Aorta (tissue), 4 donors: ENCODE measurements around the gene TRIM41. TPM values are rescaled to one million over a fixed set of nuclear protein-coding genes. Genes with fewer than 3 reads are reported as not detected.

ENCODE experiments used
- microRNA-seq, 2 donors: library from miRNA; unstranded; fragments of <30 nt; microRNA quantifications; one replicate each; pipeline ENCODE4 v1.2.0, GENCODE V29; 2020
- polyA plus RNA-seq, 2 donors: library from polyadenylated mRNA; stranded (reverse); fragments of 200-250 nt; gene quantifications; one replicate each; pipeline ENCODE4 v1.2.3, GENCODE V29; 2013
- total RNA-seq, 2 donors: library from RNA; stranded (reverse); fragmentation: NEBNext Ultra II Directional; extraction: Animal tissue kit (Norgen Biotek cat#: 25700); gene quantifications; one replicate each; pipeline ENCODE4 v1.2.1, GENCODE V29; 2021
- donor health status: healthy with polysubstance abuse.
- donor health status: Bipolar disorder and iron deficiency.
- donor health status: DM: no; HTN: no; CAD: no.
- donor health status: DM: yes; HTN: yes; CAD: no.

TRIM41 gene
- total and polyA plus RNA-seq, 4 donors: 15.2 to 22.2 (median 18.5) TPM

Small RNAs within 50 kb of the gene (microRNA-seq; reads per million reads assigned to microRNA genes)
- 0 reads per million in 2 donors for gene MIR4638

Other genes with a start within 250 kb of the TRIM41 start
- gene BTNL3, start 234.4 kb upstream of the TRIM41 start, total RNA-seq: not detected
- 1 to 10 TPM in 1 of 2 donors, not detected in 1; 6.5 TPM for gene BTNL3, start 234.4 kb upstream of the TRIM41 start, polyA plus RNA-seq
- gene BTNL9, start 183.0 kb upstream of the TRIM41 start, total RNA-seq: 10 to 100 TPM; 16.8 to 33.0 TPM
- under 1 TPM; 0.26 to 0.75 TPM for gene BTNL9, start 183.0 kb upstream of the TRIM41 start, polyA plus RNA-seq
- not detected for gene OR2V1, start 92.1 kb upstream of the TRIM41 start, total RNA-seq
- not detected for gene OR2V1, start 92.1 kb upstream of the TRIM41 start, polyA plus RNA-seq
- not detected for gene OR2V2, start 75.7 kb upstream of the TRIM41 start, total RNA-seq
- gene OR2V2, start 75.7 kb upstream of the TRIM41 start, polyA plus RNA-seq: not detected
- gene TRIM7, start 18.1 kb upstream of the TRIM41 start, total RNA-seq: 1 to 10 TPM; 3.0 to 6.9 TPM
- 1 to 10 TPM; 4.3 to 6.3 TPM for gene TRIM7, start 18.1 kb upstream of the TRIM41 start, polyA plus RNA-seq
- 1,000 to 10,000 TPM in 1 of 2 donors, 100 to 1,000 TPM in 1; 922 to 1,191 TPM for gene RACK1, start 20.6 kb downstream of the TRIM41 start, total RNA-seq
- 1,000 to 10,000 TPM; 1,838 to 2,024 TPM for gene RACK1, start 20.6 kb downstream of the TRIM41 start, polyA plus RNA-seq
- 10 to 100 TPM; 11.9 to 18.7 TPM for gene TRIM52, start 37.9 kb downstream of the TRIM41 start, total RNA-seq
- 10 to 100 TPM in 1 of 2 donors, 1 to 10 TPM in 1; 3.0 to 19.3 TPM for gene TRIM52, start 37.9 kb downstream of the TRIM41 start, polyA plus RNA-seq
- gene OR4F3, start 144.0 kb downstream of the TRIM41 start, total RNA-seq: under 1 TPM; 0.45 to 0.71 TPM
- gene OR4F3, start 144.0 kb downstream of the TRIM41 start, polyA plus RNA-seq: not detected